Endodermal cell (in vitro differentiated cells): Measurements from ENCODE around the gene LCN12. TPM values are rescaled to one million over a fixed set of nuclear protein-coding genes. Genes with fewer than 3 reads are reported as not detected.

ENCODE experiments used
- DNase-seq: peaks from one replicate; pipeline ENCODE4 v3.0.0-alpha.2; 2017
- H3K27ac ChIP-seq: 2 replicates; pipeline ENCODE4 v1.5.1; 2013; ENCODE audit warnings: mild to moderate bottlenecking, low read depth, low read length, moderate library complexity
- H3K27me3 ChIP-seq: 2 replicates; pipeline ENCODE4 v1.6.1; 2013; ENCODE audit warnings: mild to moderate bottlenecking, low read length, moderate library complexity; ENCODE audit not compliant: insufficient read depth, control insufficient read depth, poor library complexity, severe bottlenecking
- H3K36me3 ChIP-seq: 2 replicates; pipeline ENCODE4 v1.7.0; 2013; ENCODE audit warnings: mild to moderate bottlenecking, low read length, moderate library complexity; ENCODE audit not compliant: control insufficient read depth, insufficient read depth
- H3K4me1 ChIP-seq: one replicate; pipeline ENCODE4 v1.7.0; 2013; ENCODE audit warnings: low read length; ENCODE audit not compliant: control insufficient read depth, insufficient read depth
- H3K4me3 ChIP-seq: 2 replicates; pipeline ENCODE4 v1.5.1; 2013; ENCODE audit warnings: mild to moderate bottlenecking, low read length, moderate library complexity
- H3K9ac ChIP-seq: 2 replicates; pipeline ENCODE4 v1.6.1; 2013; ENCODE audit warnings: mild to moderate bottlenecking, low read length, moderate library complexity; ENCODE audit not compliant: poor library complexity, severe bottlenecking; ENCODE audit errors: extremely low read depth
- H3K9me3 ChIP-seq: 2 replicates; pipeline ENCODE4 v1.6.1; 2013; ENCODE audit warnings: mild to moderate bottlenecking, low read length, moderate library complexity; ENCODE audit not compliant: control insufficient read depth
- H3K27ac Mint-ChIP-seq: 2 replicates; pipeline ENCODE4 v1.8.0; 2020; ENCODE audit warnings: mixed read lengths
- H3K27me3 Mint-ChIP-seq: 2 replicates; pipeline ENCODE4 v1.8.0; 2021; ENCODE audit warnings: mild to moderate bottlenecking, mixed read lengths; ENCODE audit not compliant: insufficient read depth
- H3K36me3 Mint-ChIP-seq: 2 replicates; pipeline ENCODE4 v1.8.0; 2020; ENCODE audit warnings: low read depth, mixed read lengths
- H3K4me1 Mint-ChIP-seq: 2 replicates; pipeline ENCODE4 v1.8.0; 2020; ENCODE audit warnings: mixed read lengths
- H3K4me3 Mint-ChIP-seq: 2 replicates; pipeline ENCODE4 v1.8.0; 2020; ENCODE audit warnings: mild to moderate bottlenecking, moderate library complexity, mixed read lengths
- H3K9me3 Mint-ChIP-seq: 2 replicates; pipeline ENCODE4 v1.8.0; 2020; ENCODE audit warnings: mild to moderate bottlenecking, mixed read lengths
- CTCF ChIP-seq: fragments of 200-600 bp; sonication (generic); conservative IDR thresholded peaks from 2 replicates; pipeline ENCODE4 v1.5.0; 2021; ENCODE audit warnings: antibody characterized with exemption, mild to moderate bottlenecking
- WGBS, 2 experiments: methylation state at CpG; one replicate each; pipeline versions ENCODE4 v1.1.5 to v1.1.7; 2013; ENCODE audit warnings: missing lambda C conversion rate in 2 of 2, mixed read lengths in 1 of 2; ENCODE audit not compliant: insufficient coverage in 1 of 2, insufficient read length in 1 of 2; 5-methylcytosine and 5-hydroxymethylcytosine counted together
- total RNA-seq, 2 donors: library from RNA; stranded (reverse); fragmentation: NEBNext Ultra II Directional in 1 of 2; extraction: Animal tissue kit (Norgen Biotek cat#: 25700) in 1 of 2; gene quantifications; 2 replicates in 1 of 2; 3 replicates in 1 of 2; pipeline ENCODE4 v1.2.1, GENCODE V29; 2021

LCN12 gene
- total RNA-seq, 2 donors from 2014 or later = 2.1 to 4.4 TPM

- Histone ChIP-seq H3K9me3 (no peaks in the 10 kb centered on the region), H3K27ac (no peak overlapping the region), H3K36me3 (no peaks in the 10 kb centered on the region), H3K4me3 (no peak overlapping the region), H3K4me1 (no peaks in the 10 kb centered on the region), H3K27me3 (no peaks in the 10 kb centered on the region), H3K9ac (no peak overlapping the region)
- 83 to 95% methylated on average over 6 to 9 of the region's 9 CpGs for WGBS, 2 experiments
- Mint-ChIP-seq H3K4me1 (peaks cover 8% of the 10 kb centered on the region), H3K9me3 (no peaks in the 10 kb centered on the region), H3K4me3 (no peak overlapping the region), H3K27ac (no peak overlapping the region), H3K36me3 (no peaks in the 10 kb centered on the region), H3K27me3 (peaks cover 1% of the 10 kb centered on the region)
- DNase-seq = no peak
- TF ChIP-seq CTCF = no peak
Observed at GRCh38 chr9:136962163-136962562, 10.1 kb downstream of the LCN12 start.

GRCh38 chr9:136962701-136963248, 10.7 kb downstream of the LCN12 start:
- DNase-seq = no peak
- Mint-ChIP-seq H3K4me3 (no peak overlapping the region), H3K36me3 (no peaks in the 10 kb centered on the region), H3K27me3 (peaks cover 1% of the 10 kb centered on the region), H3K4me1 (peaks cover 8% of the 10 kb centered on the region), H3K9me3 (no peaks in the 10 kb centered on the region), H3K27ac (no peak overlapping the region)
- Histone ChIP-seq H3K36me3 (no peaks in the 10 kb centered on the region), H3K27ac (no peak overlapping the region), H3K27me3 (no peaks in the 10 kb centered on the region), H3K4me1 (no peaks in the 10 kb centered on the region), H3K9ac (no peak overlapping the region), H3K4me3 (no peak overlapping the region), H3K9me3 (no peaks in the 10 kb centered on the region)
- 91 to 100% methylated on average over 6 to 11 of the region's 11 CpGs for WGBS, 2 experiments
- TF ChIP-seq CTCF = no peak

- peaks cover 8% of the 10 kb centered on the region for H3K4me1 Mint-ChIP-seq
- Histone ChIP-seq H3K27ac (no peak overlapping the region), H3K9ac (no peak overlapping the region), H3K36me3 (no peaks in the 10 kb centered on the region), H3K27me3 (no peaks in the 10 kb centered on the region), H3K4me1 (no peaks in the 10 kb centered on the region), H3K9me3 (no peaks in the 10 kb centered on the region), H3K4me3 (no peak overlapping the region)
- no peak for DNase-seq
- no peak for TF ChIP-seq CTCF
- H3K36me3 Mint-ChIP-seq = no peaks in the 10 kb centered on the region
- no peaks in the 10 kb centered on the region for H3K9me3 Mint-ChIP-seq
- no peak overlapping the region for H3K4me3 Mint-ChIP-seq
- H3K27ac Mint-ChIP-seq = no peak overlapping the region
- peaks cover 1% of the 10 kb centered on the region for H3K27me3 Mint-ChIP-seq
- WGBS, 2 experiments = 92 to 93% methylated on average over 11 to 15 of the region's 15 CpGs
Observed at GRCh38 chr9:136963341-136963740, 11.3 kb downstream of the LCN12 start.
